OCI-LY3 (cell line): Measurements from ENCODE around the gene SYCE1.

ENCODE experiments used
- CTCF ChIP-seq: fragments of 200-600, 300-600 bp; sonication (generic); IDR thresholded peaks from 2 replicates; pipeline ENCODE4 v1.5.1; 2014; ENCODE audit warnings: antibody characterized with exemption, low read length, low read depth
- EZH2phosphoT487 ChIP-seq: fragments of 200-600 bp; shearing (Covaris generic); IDR thresholded peaks from 2 replicates; pipeline ENCODE4 v1.6.1; 2018; ENCODE audit warnings: antibody characterized with exemption, mixed run types, low read depth

- TF ChIP-seq CTCF: no peak
- TF ChIP-seq EZH2phosphoT487: no peak
Observed at GRCh38 chr10:133525444-133525843, 39.9 kb downstream of the SYCE1 start.
